Spleen (tissue), 11 donors: ENCODE results near the gene WNT9A. TPM values are rescaled to one million over a fixed set of nuclear protein-coding genes. Genes with fewer than 3 reads are reported as not detected.

Experiments used
- DNase-seq: peaks from one replicate; pipeline ENCODE4 v3.0.0-alpha.2; 2020
- H3K27ac ChIP-seq, 8 donors: fragments of 200-600 bp; sonication (generic) in 7 of 8; 1 replicate in 4 of 8; 2 replicates in 4 of 8; pipeline versions ENCODE4 v1.5.0 to v1.8.0; 2016 to 2021; ENCODE audit warnings: inconsistent platforms in 4 of 8, mild to moderate bottlenecking in 4 of 8, moderate library complexity in 1 of 8
- H3K27me3 ChIP-seq, 7 donors: fragments of 200-600 bp; sonication (generic) in 6 of 7; replicated peaks in 1 of 7; 1 replicate in 4 of 7; 2 replicates in 3 of 7; pipeline versions ENCODE4 v1.5.0 to v1.8.0; 2016 to 2021; ENCODE audit warnings: inconsistent platforms in 3 of 7, mild to moderate bottlenecking in 1 of 7
- H3K36me3 ChIP-seq, 6 donors: fragments of 200-600 bp; sonication (generic) in 5 of 6; 1 replicate in 4 of 6; 2 replicates in 2 of 6; pipeline versions ENCODE4 v1.5.0 to v1.8.0; 2016 to 2021; ENCODE audit warnings: inconsistent platforms in 2 of 6
- H3K4me1 ChIP-seq, 6 donors: fragments of 200-600 bp; sonication (generic) in 5 of 6; 1 replicate in 3 of 6; 2 replicates in 3 of 6; pipeline versions ENCODE4 v1.5.0 to v1.8.0; 2016 to 2021; ENCODE audit warnings: inconsistent platforms in 3 of 6
- H3K4me3 ChIP-seq, 8 donors: fragments of 200-600 bp; sonication (generic) in 7 of 8; 1 replicate in 4 of 8; 2 replicates in 4 of 8; pipeline versions ENCODE4 v1.5.0 to v1.8.0; 2016 to 2021; ENCODE audit warnings: inconsistent platforms in 4 of 8, mild to moderate bottlenecking in 4 of 8, moderate library complexity in 2 of 8
- H3K9me3 ChIP-seq, 8 donors: fragments of 200-600 bp; sonication (generic) in 7 of 8; 1 replicate in 4 of 8; 2 replicates in 4 of 8; pipeline versions ENCODE4 v1.5.0 to v1.8.0; 2016 to 2021; ENCODE audit warnings: inconsistent platforms in 4 of 8
- POLR2A ChIP-seq, 3 donors: fragments of 450-650 bp; IDR thresholded peaks; one replicate each; pipeline ENCODE4 v1.5.1; 2017; ENCODE audit warnings: antibody characterized with exemption in 3 of 3, mild to moderate bottlenecking in 1 of 3
- POLR2AphosphoS5 ChIP-seq, 3 donors: sonication (generic); formaldehyde crosslinking; IDR thresholded peaks; one replicate each; pipeline ENCODE4 v1.5.1; 2017; ENCODE audit warnings: antibody characterized with exemption in 3 of 3
- WGBS, 5 donors: extraction: QIAGEN DNeasy Blood & Tissue Kit in 3 of 5; methylation state at CpG; one replicate each; pipeline versions ENCODE4 v1.1.5 to v1.1.7; 2013 to 2018; 5-methylcytosine and 5-hydroxymethylcytosine counted together
- intact Hi-C: fragments of 100-400 bp; cut with DNase I; formaldehyde crosslinking; loops from one replicate; pipeline ENCODE4 v1.15.0; 2023; ENCODE audit warnings: low total_unique reads
- polyA plus RNA-seq, 3 donors: library from polyadenylated mRNA; stranded (reverse); fragments of 200-250 nt; gene quantifications; one replicate each; pipeline ENCODE4 v1.2.1, GENCODE V29; 2013
- total RNA-seq, 7 donors: library from RNA; depleted of rRNA in 3 of 7; stranded (reverse); fragments of >200 nt in 3 of 7; fragmentation: NEBNext Ultra II Directional in 4 of 7; extraction: Animal tissue kit (Norgen Biotek cat#: 25700) in 4 of 7; gene quantifications; one replicate each; pipeline versions ENCODE4 v1.1.0 to v1.2.1, GENCODE V29; 2016 to 2021
- TF ChIP-seq, protein P1 (sequence below), 11 experiments: fragments of 200-600 bp in 7 of 11; fragments of 450-650 bp in 4 of 11; sonication (generic) in 4 of 11; IDR thresholded peaks in 8 of 11; conservative IDR thresholded peaks in 3 of 11; 1 replicate in 7 of 11; 2 replicates in 4 of 11; pipeline versions ENCODE4 v1.4.0 to v1.8.0; 2016 to 2021; ENCODE audit warnings: antibody characterized with exemption in 11 of 11, inconsistent platforms in 4 of 11, mild to moderate bottlenecking in 1 of 11
- donor health status: healthy with polysubstance abuse.
- donor health status: DM: no; HTN: no; CAD: no; lungs with moderate emphysema.
- donor health status: DM: no; HTN: no; CAD: no.
- donor health status: Bipolar disorder and iron deficiency.
- donor health status: healthy.
- donor health status: DM: no; HTN: no; CAD: no.
- donor health status: DM: yes; HTN: yes; CAD: no.

The WNT9A gene
- total and polyA plus RNA-seq, 10 donors, result 0.08 to 3.6 (median 0.77) TPM

DNA sequence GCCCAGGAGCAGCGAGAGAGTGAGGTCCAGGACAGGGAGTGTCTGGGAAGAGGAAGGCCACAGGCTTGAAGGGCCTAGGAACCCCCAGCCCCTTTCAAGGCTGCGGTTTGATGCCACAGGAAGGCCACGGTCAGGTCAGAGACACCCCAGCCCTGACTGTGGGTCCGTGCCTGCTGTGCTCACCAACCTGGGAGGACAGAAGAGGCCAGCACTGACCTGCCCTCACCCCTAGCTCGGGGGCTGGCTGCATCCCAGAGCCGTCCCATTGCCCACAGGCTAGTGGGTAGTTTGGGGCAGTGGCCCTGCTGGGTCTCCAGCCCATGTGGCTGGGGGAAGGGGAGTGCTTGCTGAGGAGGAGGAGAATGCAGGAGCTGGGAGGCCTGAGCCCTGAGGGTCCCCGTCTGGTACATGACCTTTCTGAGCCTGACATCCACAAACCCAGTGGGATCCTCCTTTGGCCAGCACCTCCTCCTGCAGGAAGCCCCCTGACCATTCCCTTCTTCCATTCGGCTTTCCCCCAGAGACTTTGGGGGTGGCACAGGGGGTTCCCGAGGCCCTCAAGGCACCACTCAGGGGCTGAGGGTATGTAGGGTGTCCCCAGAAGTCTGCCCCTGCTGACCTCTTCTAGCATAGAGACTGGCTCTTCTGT is 54.3 kb downstream of the WNT9A start:
- Histone ChIP-seq H3K36me3 (no peaks in the 10 kb centered on the region), H3K9me3 (no peaks in the 10 kb centered on the region), H3K27ac (no peak overlapping the region), H3K4me1 (no peaks in the 10 kb centered on the region), H3K27me3 (no peaks in the 10 kb centered on the region), H3K4me3 (no peak overlapping the region)
- intact Hi-C loops, result no loop called here
- DNase-seq, result no peak
- WGBS, 5 donors, result 60 to 88% (median 83%) methylated on average over 7 to 9 of the region's 9 CpGs
- TF ChIP-seq, protein P1, sequence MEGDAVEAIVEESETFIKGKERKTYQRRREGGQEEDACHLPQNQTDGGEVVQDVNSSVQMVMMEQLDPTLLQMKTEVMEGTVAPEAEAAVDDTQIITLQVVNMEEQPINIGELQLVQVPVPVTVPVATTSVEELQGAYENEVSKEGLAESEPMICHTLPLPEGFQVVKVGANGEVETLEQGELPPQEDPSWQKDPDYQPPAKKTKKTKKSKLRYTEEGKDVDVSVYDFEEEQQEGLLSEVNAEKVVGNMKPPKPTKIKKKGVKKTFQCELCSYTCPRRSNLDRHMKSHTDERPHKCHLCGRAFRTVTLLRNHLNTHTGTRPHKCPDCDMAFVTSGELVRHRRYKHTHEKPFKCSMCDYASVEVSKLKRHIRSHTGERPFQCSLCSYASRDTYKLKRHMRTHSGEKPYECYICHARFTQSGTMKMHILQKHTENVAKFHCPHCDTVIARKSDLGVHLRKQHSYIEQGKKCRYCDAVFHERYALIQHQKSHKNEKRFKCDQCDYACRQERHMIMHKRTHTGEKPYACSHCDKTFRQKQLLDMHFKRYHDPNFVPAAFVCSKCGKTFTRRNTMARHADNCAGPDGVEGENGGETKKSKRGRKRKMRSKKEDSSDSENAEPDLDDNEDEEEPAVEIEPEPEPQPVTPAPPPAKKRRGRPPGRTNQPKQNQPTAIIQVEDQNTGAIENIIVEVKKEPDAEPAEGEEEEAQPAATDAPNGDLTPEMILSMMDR (IDR thresholded peaks at IDR 0.05 in 8 of 11, conservative IDR thresholded peaks at IDR 0.05 in 3 of 11), result no peak
- no peak for TF ChIP-seq POLR2A (IDR thresholded peaks at IDR 0.05)
- TF ChIP-seq POLR2AphosphoS5 (IDR thresholded peaks at IDR 0.05), result no peak

DNA sequence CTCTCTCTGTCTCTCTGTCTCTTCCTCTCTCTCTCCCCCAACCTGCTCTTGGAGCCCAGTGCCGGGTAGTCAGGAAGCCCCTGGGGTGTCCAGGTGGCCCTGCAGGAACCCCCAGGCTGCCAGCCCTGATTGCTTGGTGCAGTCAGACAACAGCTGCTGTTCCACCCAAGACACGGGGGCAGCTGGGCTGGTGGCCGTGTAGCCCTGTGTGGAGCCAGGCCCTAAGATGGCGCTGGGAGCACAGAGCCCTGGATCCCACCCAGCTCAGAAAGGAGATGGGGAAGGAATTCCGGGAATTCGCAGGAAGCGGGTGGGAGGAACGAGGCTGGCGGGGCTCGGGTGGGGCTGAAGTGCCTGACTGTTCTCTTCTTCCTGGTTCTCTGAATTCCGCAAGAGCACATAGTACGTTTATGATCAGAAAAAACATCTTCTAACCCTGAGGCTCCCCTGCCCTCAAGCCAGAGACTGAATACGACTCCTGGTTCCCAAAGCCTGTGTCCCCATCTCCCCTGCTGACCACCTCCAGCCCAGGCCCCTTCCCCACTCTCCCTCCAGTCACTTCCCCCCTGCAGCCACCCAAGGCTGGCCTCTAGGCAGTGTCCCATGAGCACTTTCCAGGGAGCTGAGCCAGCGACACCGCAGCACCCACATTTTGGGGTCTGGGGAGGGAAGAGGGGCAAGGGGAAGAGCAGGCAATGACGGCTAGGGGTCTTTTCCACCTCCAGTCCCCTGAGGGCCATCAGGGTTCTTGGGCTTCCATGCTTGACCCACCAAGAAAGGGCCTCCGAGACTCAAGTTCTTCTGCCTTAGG is 55.0 kb downstream of the WNT9A start:
- WGBS, 5 donors, result 69 to 90% (median 78%) methylated on average over 16 to 17 of the region's 17 CpGs
- intact Hi-C loops, result no loop called here

DNA sequence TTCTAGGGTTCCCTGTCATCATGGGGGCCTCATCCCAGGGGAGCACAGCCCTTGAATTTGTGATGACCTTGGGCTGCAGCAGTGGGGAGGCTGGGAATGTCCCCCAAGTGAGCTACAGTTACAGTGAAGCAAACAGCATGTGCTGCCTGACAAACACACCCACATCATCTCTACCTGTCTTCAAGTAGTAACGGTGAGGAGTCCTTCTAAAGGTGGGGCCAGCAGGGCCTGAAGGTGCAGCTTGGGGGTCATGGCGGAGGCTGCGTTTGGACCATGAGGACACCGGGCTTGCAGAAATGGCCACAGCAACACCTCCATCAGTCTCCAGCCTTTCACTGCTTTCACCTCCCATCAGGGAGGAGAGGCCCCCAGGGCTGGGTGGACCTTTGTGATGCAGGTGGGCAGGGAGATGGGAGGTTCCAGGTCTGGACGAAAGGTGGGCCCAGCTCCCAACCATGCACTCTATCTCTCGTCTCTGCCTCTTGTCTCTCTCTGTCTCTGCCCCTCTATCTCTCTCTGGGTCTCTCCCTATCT is 55.7 kb downstream of the WNT9A start:
- Histone ChIP-seq H3K27me3 (peaks cover 0 to 10% (median 7%) of the 10 kb centered on the region in 7 donors), H3K36me3 (no peaks in the 10 kb centered on the region), H3K27ac (no peak overlapping the region), H3K9me3 (no peaks in the 10 kb centered on the region), H3K4me3 (no peak overlapping the region), H3K4me1 (peaks cover 0 to 12% (median 7%) of the 10 kb centered on the region in 6 donors)
- DNase-seq, result peak; percentile 64
- TF ChIP-seq POLR2A (IDR thresholded peaks at IDR 0.05) (no peak), POLR2AphosphoS5 (IDR thresholded peaks at IDR 0.05) (no peak)
- TF ChIP-seq, protein P1 (IDR thresholded peaks at IDR 0.05 in 8 of 11, conservative IDR thresholded peaks at IDR 0.05 in 3 of 11), result no peak
- WGBS, 5 donors, result 85 to 92% (median 91%) methylated on average over 5 to 6 of the region's 6 CpGs
- intact Hi-C loops, result no loop called here

More for the DNA sequence above, 55.0 kb downstream of the WNT9A start:
- H3K27me3 ChIP-seq, result peaks cover 0 to 4% (median under 1%) of the 10 kb centered on the region in 7 donors
- no peak for TF ChIP-seq POLR2A (IDR thresholded peaks at IDR 0.05)
- TF ChIP-seq POLR2AphosphoS5 (IDR thresholded peaks at IDR 0.05), result no peak
- H3K36me3 ChIP-seq, result no peaks in the 10 kb centered on the region
- H3K4me1 ChIP-seq, result peaks cover 0 to 5% (median under 1%) of the 10 kb centered on the region in 6 donors
- no peak overlapping the region for H3K4me3 ChIP-seq
- no peaks in the 10 kb centered on the region for H3K9me3 ChIP-seq
- DNase-seq, result peak; percentile 73
- H3K27ac ChIP-seq, result no peak overlapping the region

DNA sequence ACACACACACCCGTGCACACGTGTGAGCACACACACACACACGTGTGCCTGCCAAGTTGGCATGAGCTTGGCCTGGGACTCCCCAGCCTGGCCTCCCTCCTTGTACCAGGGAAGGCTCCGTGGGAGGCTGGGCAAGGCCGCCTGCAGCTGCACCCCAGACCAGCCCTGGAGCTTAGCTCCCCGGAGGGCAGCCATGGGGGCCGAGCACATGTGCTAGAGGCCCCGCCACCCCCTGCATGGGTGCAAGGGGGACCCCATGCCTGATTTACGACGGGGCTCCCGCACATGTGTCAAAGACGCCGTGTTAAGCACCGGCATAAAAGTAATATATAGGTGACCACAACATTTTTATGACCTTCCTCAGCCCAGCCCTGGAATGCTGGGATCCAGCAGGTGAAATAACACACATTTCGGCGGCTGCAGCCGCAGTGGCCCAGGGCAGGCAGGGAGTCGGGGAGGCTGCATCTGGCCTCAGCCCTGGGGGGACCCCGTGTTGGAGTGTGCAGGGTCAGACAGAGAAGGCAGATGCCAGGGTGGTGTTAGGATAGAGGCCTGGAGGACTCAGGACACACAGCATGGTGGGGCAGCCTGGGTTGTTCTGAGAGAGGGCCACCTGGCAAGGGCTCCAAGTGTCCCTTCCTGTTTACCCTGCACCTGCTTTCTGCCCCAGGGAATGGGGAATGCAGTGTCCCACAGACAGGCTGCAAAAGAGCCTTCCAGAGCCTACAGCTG is 56.3 kb downstream of the WNT9A start:
- no peaks in the 10 kb centered on the region for H3K9me3 ChIP-seq
- 82 to 87% (median 86%) methylated on average over 14 to 19 of the region's 19 CpGs for WGBS, 5 donors
- intact Hi-C loops, result no loop called here
- H3K4me1 ChIP-seq, result peaks cover 4 to 18% (median 12%) of the 10 kb centered on the region in 6 donors
- peak; percentile 72 for DNase-seq
- no peak overlapping the region for H3K4me3 ChIP-seq
- H3K36me3 ChIP-seq, result no peaks in the 10 kb centered on the region
- H3K27ac ChIP-seq, result no peak overlapping the region
- TF ChIP-seq POLR2A (IDR thresholded peaks at IDR 0.05) (no peak), POLR2AphosphoS5 (IDR thresholded peaks at IDR 0.05) (no peak)
- TF ChIP-seq, protein P1 (IDR thresholded peaks at IDR 0.05 in 8 of 11, conservative IDR thresholded peaks at IDR 0.05 in 3 of 11), result no peak
- H3K27me3 ChIP-seq, result peaks cover 0 to 17% (median 12%) of the 10 kb centered on the region in 7 donors
